Endothelial cell of umbilical vein (primary cell): ENCODE results near the gene KLF13. TPM values are rescaled to one million over a fixed set of nuclear protein-coding genes. Genes with fewer than 3 reads are reported as not detected.

Experiments used
- BruUV-seq: library from RNA; stranded (reverse); fragments of 400-500 nt; replicated peaks from 2 replicates; lab custom pipeline; 2021; lab: Mats Ljungman, UMichigan
- CTCF ChIA-PET: fragments of 300-600, 350-600 bp; sonication (Branson Sonifier 250); formaldehyde crosslinking; loops from one replicate; lab custom pipeline; 2021; ENCODE audit warnings: antibody characterized with exemption, inconsistent platforms; lab: Charles Lee
- POLR2A ChIA-PET: fragments of 300-600, 350-600 bp; sonication (Branson Sonifier 250); formaldehyde crosslinking; loops from one replicate; lab custom pipeline; 2021; ENCODE audit warnings: antibody characterized with exemption, inconsistent platforms; lab: Charles Lee
- DNase-seq: peaks from one replicate; pipeline ENCODE4 v3.0.0-alpha.2; 2011; ENCODE audit warnings: low read depth, low spot score
- FAIRE-seq: peaks from 2 replicates; lab custom pipeline; 2011; peaks lifted over from hg19 to GRCh38; lab: Jason Lieb, UNC
- H2AFZ ChIP-seq: 2 replicates; pipeline ENCODE4 v1.6.0; 2012; ENCODE audit warnings: low read depth, low read length, control low read depth, inconsistent platforms
- H3K27ac ChIP-seq: 2 replicates; pipeline ENCODE4 v1.5.1; 2011; ENCODE audit warnings: low read depth, mild to moderate bottlenecking, control low read depth, low read length, moderate library complexity; ENCODE audit not compliant: insufficient read depth
- H3K27me3 ChIP-seq, 2 experiments: 2 replicates each; pipeline versions ENCODE4 v1.6.0 to v1.6.1; 2011; ENCODE audit warnings: low read length in 2 of 2, mixed read lengths in 1 of 2; ENCODE audit not compliant: control insufficient read depth in 2 of 2, insufficient read depth in 2 of 2
- H3K36me3 ChIP-seq, 2 experiments: 2 replicates in 1 of 2; 3 replicates in 1 of 2; pipeline ENCODE4 v1.5.1; 2011; ENCODE audit warnings: low read length in 2 of 2, mild to moderate bottlenecking in 1 of 2, moderate library complexity in 1 of 2; ENCODE audit not compliant: control insufficient read depth in 2 of 2, insufficient read depth in 2 of 2; ENCODE audit errors: extremely low read depth in 1 of 2
- H3K4me1 ChIP-seq: 3 replicates; pipeline ENCODE4 v1.5.1; 2011; ENCODE audit warnings: mild to moderate bottlenecking, low read length; ENCODE audit not compliant: control insufficient read depth, insufficient read depth; ENCODE audit errors: extremely low read depth
- H3K4me2 ChIP-seq: 2 replicates; pipeline ENCODE4 v1.6.1; 2011; ENCODE audit warnings: low read length, control low read depth, mixed read lengths; ENCODE audit not compliant: insufficient read depth
- H3K4me3 ChIP-seq, 3 experiments: fragments of 200-600 bp in 1 of 3; sonication (generic), shearing (Covaris generic) in 1 of 3; replicated peaks in 1 of 3; 2 replicates each; pipeline ENCODE4 v1.5.1; 2011 to 2016; ENCODE audit warnings: control low read depth in 3 of 3, low read length in 3 of 3, mild to moderate bottlenecking in 2 of 3, inconsistent platforms in 1 of 3, low read depth in 1 of 3, moderate library complexity in 1 of 3; ENCODE audit not compliant: insufficient read depth in 1 of 3
- H3K79me2 ChIP-seq: 2 replicates; pipeline ENCODE4 v1.6.0; 2012; ENCODE audit warnings: low read length, inconsistent platforms; ENCODE audit not compliant: control insufficient read depth, insufficient read depth
- H3K9ac ChIP-seq: replicated peaks from 2 replicates; pipeline ENCODE3; 2011; ENCODE audit warnings: low read length, control low read depth; ENCODE audit not compliant: insufficient read depth; ENCODE audit errors: extremely low read depth
- H3K9me1 ChIP-seq: replicated peaks from 3 replicates; pipeline ENCODE4 v1.6.0; 2011; ENCODE audit warnings: mild to moderate bottlenecking, low read length; ENCODE audit not compliant: control insufficient read depth, insufficient read depth; ENCODE audit errors: extremely low read depth
- H3K9me3 ChIP-seq: replicated peaks from 2 replicates; pipeline ENCODE4 v1.5.1; 2012; ENCODE audit warnings: low read length, inconsistent platforms; ENCODE audit not compliant: control insufficient read depth, insufficient read depth
- H4K20me1 ChIP-seq: replicated peaks from 2 replicates; pipeline ENCODE3; 2011; ENCODE audit warnings: mild to moderate bottlenecking, low read length; ENCODE audit not compliant: control insufficient read depth, insufficient read depth; ENCODE audit errors: extremely low read depth
- CTCF ChIP-seq, 2 donors: IDR thresholded peaks; 1 replicate in 1 of 2; 2 replicates in 1 of 2; pipeline ENCODE4 v1.5.1; 2011; ENCODE audit warnings: low read length in 2 of 2, mild to moderate bottlenecking in 2 of 2, moderate library complexity in 2 of 2, control low read depth in 1 of 2, inconsistent platforms in 1 of 2, low read depth in 1 of 2; ENCODE audit not compliant: insufficient read depth in 1 of 2; ENCODE audit errors: extremely low read depth in 1 of 2
- EZH2 ChIP-seq: IDR thresholded peaks from 2 replicates; pipeline ENCODE4 v1.6.1; 2012; ENCODE audit warnings: borderline replicate concordance, low read depth, mild to moderate bottlenecking, moderate library complexity, low read length, inconsistent platforms; ENCODE audit not compliant: severe bottlenecking
- FOS ChIP-seq: IDR thresholded peaks from 2 replicates; pipeline ENCODE4 v1.6.1; 2011; ENCODE audit warnings: mild to moderate bottlenecking, low read length, moderate library complexity, borderline replicate concordance; ENCODE audit not compliant: insufficient read depth
- GATA2 ChIP-seq: IDR thresholded peaks from 2 replicates; pipeline ENCODE4 v1.7.0; 2011; ENCODE audit warnings: low read depth, mild to moderate bottlenecking, moderate library complexity, mixed read lengths, low read length; ENCODE audit not compliant: insufficient read length, insufficient read depth
- JUN ChIP-seq: IDR thresholded peaks from 2 replicates; pipeline ENCODE4 v1.6.1; 2011; ENCODE audit warnings: borderline replicate concordance, low read depth; ENCODE audit not compliant: insufficient read length, insufficient read depth
- MAX ChIP-seq: IDR thresholded peaks from 2 replicates; pipeline ENCODE4 v1.6.1; 2011; ENCODE audit not compliant: insufficient read depth, insufficient read length
- MYC ChIP-seq: IDR thresholded peaks from one replicate; pipeline ENCODE4 v1.6.1; 2011; ENCODE audit warnings: mild to moderate bottlenecking, low read depth, low read length
- POLR2A ChIP-seq: IDR thresholded peaks from 2 replicates; pipeline ENCODE4 v1.6.1; 2012; ENCODE audit warnings: low read depth, mild to moderate bottlenecking, control low read depth, low read length
- POLR2AphosphoS5 ChIP-seq: IDR thresholded peaks from 2 replicates; pipeline ENCODE4 v1.6.1; 2012; ENCODE audit warnings: low read depth, mild to moderate bottlenecking, control low read depth, low read length, moderate library complexity; ENCODE audit not compliant: insufficient read depth
- dilution Hi-C: fragments of 300-500 bp; cut with MboI; formaldehyde crosslinking; loops from one replicate; pipeline ENCODE4 v1.15.0; 2019; ENCODE audit warnings: low sequenced_read_pairs; ENCODE audit not compliant: extremely low pct_ligation_motif_present
- intact Hi-C: fragments of 100-400 bp; cut with micrococcal nuclease; formaldehyde crosslinking; loops from one replicate; pipeline ENCODE4 v1.10.0; 2022
- polyA plus RNA-seq, 4 experiments: library from polyadenylated mRNA; depleted of rRNA in 3 of 4; stranded (reverse) in 3 of 4; unstranded in 1 of 4; fragments of >200 nt; gene quantifications; 2 replicates each; pipeline versions ENCODE4 v1.2.1 to v1.2.3, GENCODE V29; 2011 to 2012; ENCODE audit warnings: missing spikeins in 1 of 4
- total RNA-seq: library from RNA; stranded (reverse); gene quantifications from 2 replicates; pipeline ENCODE4 v1.2.3, GENCODE V29; 2021

The KLF13 gene
- total and polyA plus RNA-seq, 2 donors (not counting 3 experiments of a cell fraction or from before 2014, with no cell fraction given), result 10.1 to 31.9 TPM

GRCh38 chr15:31331389-31331788 is 4.8 kb downstream of the KLF13 start:
- Histone ChIP-seq H3K4me2 (no peak overlapping the region), H3K36me3 (no peaks in the 10 kb centered on the region), H3K9ac (no peak overlapping the region), H3K27me3 (no peaks in the 10 kb centered on the region), H3K9me1 (no peaks in the 10 kb centered on the region), H4K20me1 (no peaks in the 10 kb centered on the region), H3K79me2 (peaks cover 22% of the 10 kb centered on the region), H3K4me3 (no peak overlapping the region), H3K27ac (no peak overlapping the region), H3K4me1 (peaks cover 3% of the 10 kb centered on the region), H2AFZ (no peak overlapping the region), H3K9me3 (no peaks in the 10 kb centered on the region)
- DNase-seq, result no peak
- FAIRE-seq, result no peak
- dilution Hi-C loops (no loop called here), intact Hi-C loops (no loop called here)
- ChIA-PET CTCF (no interaction called here), POLR2A (no interaction called here)
- BruUV-seq, result no TSS peak
- TF ChIP-seq FOS (no peak), POLR2A (no peak), JUN (no peak), EZH2 (no peak), MAX (no peak), POLR2AphosphoS5 (no peak), GATA2 (no peak), MYC (no peak), CTCF (IDR thresholded peaks at IDR 0.05; ENCODE audit: extremely low read depth in 1 of 2, insufficient read depth in 1 of 2, low read depth in 1 of 2, low read length in 2 of 2) (no peak)
